NCI-H345 (cell line): ENCODE results near the gene ACAD11.
"Not testable (repeated sequence)": the region's sequence is repeated elsewhere in the genome, so short reads cannot be mapped to it uniquely, and the experiment has no call there.

ENCODE experiments used
- DNase-seq: peaks from one replicate; lab custom pipeline; 2025; lab: John Stamatoyannopoulos, UW

ACAD11 gene

GRCh38 chr3:132645058-132645457 is 14.6 kb downstream of the ACAD11 start:
- no peak for DNase-seq

GRCh38 chr3:132643366-132643765 is 16.2 kb downstream of the ACAD11 start:
- no peak for DNase-seq

GRCh38 chr3:132642539-132642847 is 17.1 kb downstream of the ACAD11 start:
- no peak for DNase-seq

- DNase-seq = peak; percentile 26
These were observed 17.6 kb downstream of the ACAD11 start for GRCh38 chr3:132641837-132642538.

GRCh38 chr3:132641427-132641826 is 18.2 kb downstream of the ACAD11 start:
- not testable (repeated sequence) for DNase-seq

- DNase-seq = no peak
These were observed 20.9 kb downstream of the ACAD11 start for GRCh38 chr3:132638706-132639105.

GRCh38 chr3:132637590-132637989 is 22.0 kb downstream of the ACAD11 start:
- no peak for DNase-seq

- DNase-seq = no peak
These were observed 24.6 kb downstream of the ACAD11 start for GRCh38 chr3:132635052-132635451.

GRCh38 chr3:132630612-132631011 is 29.0 kb downstream of the ACAD11 start:
- DNase-seq = no peak

GRCh38 chr3:132629928-132630327 is 29.7 kb downstream of the ACAD11 start:
- DNase-seq = no peak

- no peak for DNase-seq
These were observed 31.5 kb downstream of the ACAD11 start for GRCh38 chr3:132628157-132628556.

- no peak for DNase-seq
These were observed 32.7 kb downstream of the ACAD11 start for GRCh38 chr3:132626955-132627354.

- DNase-seq = no peak
These were observed 34.0 kb downstream of the ACAD11 start for GRCh38 chr3:132625613-132626012.

GRCh38 chr3:132624790-132625189 is 34.8 kb downstream of the ACAD11 start:
- no peak for DNase-seq

GRCh38 chr3:132623646-132624045 is 36.0 kb downstream of the ACAD11 start:
- no peak for DNase-seq

GRCh38 chr3:132622761-132623160 is 36.8 kb downstream of the ACAD11 start:
- no peak for DNase-seq

- no peak for DNase-seq
These were observed 37.5 kb downstream of the ACAD11 start for GRCh38 chr3:132622148-132622547.

- DNase-seq = no peak
These were observed 42.8 kb downstream of the ACAD11 start for GRCh38 chr3:132616780-132617179.

GRCh38 chr3:132615881-132616280 is 43.7 kb downstream of the ACAD11 start:
- DNase-seq = no peak

GRCh38 chr3:132615301-132615700 is 44.3 kb downstream of the ACAD11 start:
- DNase-seq = not testable (repeated sequence)

GRCh38 chr3:132606620-132607019 is 53.0 kb downstream of the ACAD11 start:
- DNase-seq = not testable (repeated sequence)

GRCh38 chr3:132606085-132606484 is 53.5 kb downstream of the ACAD11 start:
- no peak for DNase-seq

- no peak for DNase-seq
These were observed 54.2 kb downstream of the ACAD11 start for GRCh38 chr3:132605374-132605792.

- not testable (repeated sequence) for DNase-seq
These were observed 59.0 kb downstream of the ACAD11 start for GRCh38 chr3:132600614-132601013.
